Testis (tissue), 2 donors: ENCODE results near the gene GRIK1.

Experiments
- CTCF ChIP-seq, 3 experiments: fragments of 450-650 bp in 2 of 3; fragments of 200-600 bp in 1 of 3; sonication (generic) in 1 of 3; IDR thresholded peaks; one replicate each; pipeline ENCODE4 v1.5.1; 2016 to 2019; ENCODE audit warnings: antibody characterized with exemption in 3 of 3, mild to moderate bottlenecking in 2 of 3, moderate library complexity in 1 of 3
- POLR2A ChIP-seq: fragments of 450-650 bp; IDR thresholded peaks from one replicate; pipeline ENCODE4 v1.6.1; 2017; ENCODE audit warnings: antibody characterized with exemption, mild to moderate bottlenecking, moderate library complexity

- TF ChIP-seq CTCF (IDR thresholded peaks at IDR 0.05) = no peak
- TF ChIP-seq POLR2A = no peak
Observed at GRCh38 chr21:29633756-29634155, 306.0 kb downstream of the GRIK1 start.
